Measurements from ENCODE around the gene LOXHD1.

Gene LOXHD1

GRCh38 chr18:46482831-46483230 is 174.2 kb downstream of the LOXHD1 start:
- DNase-seq (ENCODE audit: insufficient read length, low spot score) (no peak), FAIRE-seq (no peak)

GRCh38 chr18:46481847-46482245 is 175.2 kb downstream of the LOXHD1 start:
- no peak for FAIRE-seq

GRCh38 chr18:46481048-46481846 is 175.8 kb downstream of the LOXHD1 start:
- DNase-seq (ENCODE audit: insufficient read length, low spot score) (peak; percentile 38), FAIRE-seq (peak; percentile 58)

More at GRCh38 chr18:46481847-46482245, 175.2 kb downstream of the LOXHD1 start:
- no peak for DNase-seq (ENCODE audit: insufficient read length, low spot score)

- DNase-seq (ENCODE audit: insufficient read length, low spot score) (no peak), FAIRE-seq (no peak)
These were observed 176.8 kb downstream of the LOXHD1 start for GRCh38 chr18:46480226-46480625.

- FAIRE-seq (no peak), DNase-seq (ENCODE audit: insufficient read length, low spot score) (no peak)
These were observed 178.2 kb downstream of the LOXHD1 start for GRCh38 chr18:46478796-46479195.

GRCh38 chr18:46477425-46478011 is 179.5 kb downstream of the LOXHD1 start:
- no peak for DNase-seq (ENCODE audit: insufficient read length, low spot score)
- no peak for FAIRE-seq

GRCh38 chr18:46475390-46475752 is 181.6 kb downstream of the LOXHD1 start:
- no peak for FAIRE-seq
- no peak for DNase-seq (ENCODE audit: insufficient read length, low spot score)

- DNase-seq (ENCODE audit: insufficient read length, low spot score) (no peak), FAIRE-seq (peak; percentile 9)
These were observed 182.3 kb downstream of the LOXHD1 start for GRCh38 chr18:46474487-46475389.

- DNase-seq (ENCODE audit: insufficient read length, low spot score) (no peak), FAIRE-seq (no peak)
These were observed 185.1 kb downstream of the LOXHD1 start for GRCh38 chr18:46471809-46472498.

- DNase-seq (ENCODE audit: insufficient read length, low spot score) (no peak), FAIRE-seq (no peak)
These were observed 186.3 kb downstream of the LOXHD1 start for GRCh38 chr18:46470714-46471113.

GRCh38 chr18:46469186-46469915 is 187.7 kb downstream of the LOXHD1 start:
- DNase-seq (ENCODE audit: insufficient read length, low spot score), result no peak
- no peak for FAIRE-seq

- DNase-seq (ENCODE audit: insufficient read length, low spot score), result no peak
- FAIRE-seq, result no peak
These were observed 188.4 kb downstream of the LOXHD1 start for GRCh38 chr18:46468426-46469180.

GRCh38 chr18:46466234-46467160 is 190.5 kb downstream of the LOXHD1 start:
- DNase-seq (ENCODE audit: insufficient read length, low spot score) (no peak), FAIRE-seq (no peak)

- DNase-seq (ENCODE audit: insufficient read length, low spot score) (no peak), FAIRE-seq (no peak)
These were observed 191.9 kb downstream of the LOXHD1 start for GRCh38 chr18:46464926-46465655.

GRCh38 chr18:46462523-46462922 is 194.5 kb downstream of the LOXHD1 start:
- DNase-seq (ENCODE audit: insufficient read length, low spot score), result no peak
- no peak for FAIRE-seq

- FAIRE-seq (no peak), DNase-seq (ENCODE audit: insufficient read length, low spot score) (no peak)
These were observed 195.0 kb downstream of the LOXHD1 start for GRCh38 chr18:46461993-46462392.

- no peak for FAIRE-seq
These were observed 196.3 kb downstream of the LOXHD1 start for GRCh38 chr18:46460754-46461153.

More at GRCh38 chr18:46460754-46461153, 196.3 kb downstream of the LOXHD1 start:
- DNase-seq (ENCODE audit: insufficient read length, low spot score), result no peak

Measured in HTR-8/SVneo (cell line).